Effector CD8-positive, alpha-beta T cell (primary cell): Measurements from ENCODE around the gene ISOC2.
A peak's percentile ranks its signal among the peaks of the same experiment; 100 is the strongest.

Experiments
- DNase-seq: peaks from one replicate; lab custom pipeline; 2025; lab: John Stamatoyannopoulos, UW

ISOC2 gene

DNA sequence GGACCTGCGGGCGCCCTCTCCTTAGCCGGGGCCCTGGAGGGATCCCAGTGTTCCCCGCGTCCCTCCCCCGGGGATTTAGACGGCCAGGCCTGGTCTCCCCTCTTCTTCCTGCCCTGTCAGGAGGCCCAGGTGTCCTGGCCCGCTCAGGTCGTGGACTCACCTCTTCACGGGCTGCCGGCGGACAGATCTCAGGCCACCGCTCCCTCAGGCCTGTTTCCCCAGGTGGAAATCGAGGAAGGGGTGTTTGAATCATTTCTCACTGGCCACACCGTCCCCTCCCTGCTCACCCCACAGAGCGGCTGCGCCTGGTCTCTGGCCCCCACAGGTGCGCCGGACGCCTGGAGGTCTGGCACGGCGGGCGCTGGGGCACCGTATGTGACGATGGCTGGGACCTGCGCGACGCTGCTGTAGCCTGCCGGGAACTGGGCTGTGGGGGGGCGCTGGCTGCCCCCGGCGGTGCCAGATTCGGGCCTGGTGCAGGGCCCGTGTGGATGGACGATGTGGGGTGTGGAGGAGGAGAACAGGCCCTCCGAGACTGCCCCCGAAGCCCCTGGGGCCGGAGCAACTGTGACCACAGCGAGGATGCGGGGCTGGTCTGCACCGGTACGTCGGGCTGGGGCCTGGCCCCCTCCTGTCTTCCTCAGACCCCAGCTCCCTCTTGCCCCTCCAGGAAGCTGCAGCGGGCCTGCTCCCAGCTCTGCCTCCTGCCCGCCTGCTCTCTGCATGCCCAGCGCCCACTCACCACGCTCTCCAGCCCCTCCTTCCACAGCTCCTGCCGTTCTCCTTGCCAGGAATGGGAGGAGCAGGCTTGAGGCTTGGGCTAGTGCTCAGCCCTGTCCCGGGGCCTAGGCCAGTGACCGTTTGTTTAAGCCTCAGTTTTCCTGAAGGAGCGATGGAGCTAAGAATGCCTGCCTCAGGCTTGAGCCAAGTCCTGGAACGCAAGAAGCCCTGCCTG is 29.3 kb upstream of the ISOC2 start:
- no peak for DNase-seq

DNA sequence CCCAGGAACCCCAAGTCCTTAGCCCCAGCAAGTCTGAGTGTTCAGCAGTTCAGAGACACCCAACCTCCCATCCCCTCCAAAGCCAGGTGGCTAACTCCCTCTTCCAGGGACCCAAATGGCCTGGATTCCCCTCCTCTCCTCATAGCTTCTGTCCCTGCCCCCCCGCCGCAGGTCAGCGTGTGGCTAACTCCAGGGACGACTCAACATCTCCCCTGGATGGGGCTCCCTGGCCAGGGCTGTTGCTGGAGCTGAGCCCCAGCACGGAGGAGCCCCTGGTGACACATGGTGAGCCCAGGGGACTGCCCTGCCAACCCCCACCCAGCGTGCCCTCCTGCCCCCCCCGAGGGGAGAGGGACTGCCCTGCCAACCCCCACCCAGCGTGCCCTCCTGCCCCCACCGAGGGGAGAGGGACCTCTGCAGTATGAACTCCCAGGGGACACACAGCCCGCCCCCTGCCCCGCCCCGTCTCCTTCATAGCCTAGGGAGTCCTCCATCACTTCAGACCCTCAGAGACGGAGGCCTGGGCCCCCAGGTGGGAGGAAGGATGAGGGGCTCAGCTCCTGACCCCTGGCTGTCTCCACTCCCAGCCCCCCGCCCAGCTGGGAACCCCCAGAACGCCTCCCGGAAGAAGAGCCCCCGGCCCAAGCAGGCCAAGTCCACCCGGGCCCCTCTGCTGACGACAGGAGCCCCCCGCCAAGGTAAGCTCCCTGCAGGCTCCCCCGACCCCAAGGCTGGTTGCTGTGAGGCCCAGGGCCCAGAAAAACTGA is 28.5 kb upstream of the ISOC2 start:
- no peak for DNase-seq

DNA sequence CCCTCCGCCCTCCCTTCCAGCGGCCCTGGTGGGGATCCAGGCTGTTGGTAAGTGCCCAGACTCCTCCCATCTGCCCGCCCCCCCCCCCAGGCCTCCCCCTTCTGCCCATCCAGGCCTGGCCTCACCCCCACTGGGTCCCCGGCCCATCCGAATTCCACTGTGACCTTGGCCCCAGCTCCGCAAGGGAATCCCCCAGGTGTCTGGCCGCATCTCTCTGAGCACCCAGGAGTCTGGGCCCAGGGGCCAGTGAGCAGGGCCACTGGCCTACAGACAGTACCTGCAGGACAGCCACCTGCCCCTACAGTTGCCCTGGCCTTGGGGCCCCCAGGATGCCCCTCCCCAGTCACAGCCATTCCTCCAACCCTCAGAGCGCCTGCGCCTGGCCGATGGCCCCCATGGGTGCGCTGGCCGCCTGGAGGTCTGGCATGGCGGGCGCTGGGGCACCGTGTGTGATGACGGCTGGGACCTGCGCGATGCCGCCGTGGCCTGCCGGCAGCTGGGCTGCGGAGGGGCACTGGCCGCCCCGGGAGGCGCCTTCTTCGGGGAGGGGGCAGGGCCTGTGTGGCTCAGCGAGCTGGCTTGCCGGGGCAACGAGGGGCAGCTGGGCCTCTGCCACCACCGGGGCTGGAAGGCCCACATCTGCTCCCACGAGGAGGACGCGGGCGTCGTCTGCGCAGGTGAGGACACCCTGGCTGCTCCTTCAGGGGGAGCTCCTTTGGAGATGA is 27.7 kb upstream of the ISOC2 start:
- no peak for DNase-seq

DNA sequence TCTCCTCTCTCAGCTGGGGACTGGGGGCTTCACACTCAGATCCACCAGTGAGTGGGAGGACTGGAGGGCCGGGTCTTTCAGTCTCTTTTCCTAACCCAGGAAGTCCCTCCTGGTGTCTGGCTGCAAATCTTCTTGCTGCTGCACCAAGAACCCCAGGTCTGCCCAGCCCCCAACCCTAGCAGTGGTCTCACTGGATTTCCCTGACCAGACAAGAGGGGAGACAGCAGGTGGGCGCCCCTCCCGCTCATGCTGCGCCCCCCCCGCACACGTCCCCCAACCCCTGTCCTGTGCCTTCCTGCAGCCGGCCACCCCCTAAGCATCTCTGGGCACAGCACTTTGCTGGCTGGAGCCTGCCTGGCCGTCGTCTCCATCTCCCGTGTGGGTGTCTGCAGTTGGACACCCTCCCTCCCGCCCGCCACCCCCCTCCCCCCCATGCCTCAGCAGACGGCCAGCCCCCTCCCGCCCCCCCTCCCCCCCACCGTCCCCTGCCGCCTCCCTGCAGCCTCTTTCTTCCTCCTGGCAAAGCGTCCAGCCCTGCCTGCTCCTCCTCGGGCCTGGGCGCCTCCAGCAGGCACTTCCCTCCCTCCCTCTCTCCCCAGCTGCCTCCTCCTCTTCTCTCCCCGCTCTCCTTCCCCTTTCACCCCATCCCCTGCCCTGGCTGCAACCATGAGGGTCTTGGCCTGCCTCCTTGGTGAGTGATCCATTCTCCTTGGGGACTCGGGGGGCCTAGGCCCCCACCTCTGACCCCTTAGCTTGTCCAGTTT is 26.7 kb upstream of the ISOC2 start, which contains the start of gene SSC5D:
Gene SSC5D (plus strand): TSS at position 513 of the 764 bp plus-strand sequence. CDS start 154 bp downstream, at position 667.
- no peak for DNase-seq

DNA sequence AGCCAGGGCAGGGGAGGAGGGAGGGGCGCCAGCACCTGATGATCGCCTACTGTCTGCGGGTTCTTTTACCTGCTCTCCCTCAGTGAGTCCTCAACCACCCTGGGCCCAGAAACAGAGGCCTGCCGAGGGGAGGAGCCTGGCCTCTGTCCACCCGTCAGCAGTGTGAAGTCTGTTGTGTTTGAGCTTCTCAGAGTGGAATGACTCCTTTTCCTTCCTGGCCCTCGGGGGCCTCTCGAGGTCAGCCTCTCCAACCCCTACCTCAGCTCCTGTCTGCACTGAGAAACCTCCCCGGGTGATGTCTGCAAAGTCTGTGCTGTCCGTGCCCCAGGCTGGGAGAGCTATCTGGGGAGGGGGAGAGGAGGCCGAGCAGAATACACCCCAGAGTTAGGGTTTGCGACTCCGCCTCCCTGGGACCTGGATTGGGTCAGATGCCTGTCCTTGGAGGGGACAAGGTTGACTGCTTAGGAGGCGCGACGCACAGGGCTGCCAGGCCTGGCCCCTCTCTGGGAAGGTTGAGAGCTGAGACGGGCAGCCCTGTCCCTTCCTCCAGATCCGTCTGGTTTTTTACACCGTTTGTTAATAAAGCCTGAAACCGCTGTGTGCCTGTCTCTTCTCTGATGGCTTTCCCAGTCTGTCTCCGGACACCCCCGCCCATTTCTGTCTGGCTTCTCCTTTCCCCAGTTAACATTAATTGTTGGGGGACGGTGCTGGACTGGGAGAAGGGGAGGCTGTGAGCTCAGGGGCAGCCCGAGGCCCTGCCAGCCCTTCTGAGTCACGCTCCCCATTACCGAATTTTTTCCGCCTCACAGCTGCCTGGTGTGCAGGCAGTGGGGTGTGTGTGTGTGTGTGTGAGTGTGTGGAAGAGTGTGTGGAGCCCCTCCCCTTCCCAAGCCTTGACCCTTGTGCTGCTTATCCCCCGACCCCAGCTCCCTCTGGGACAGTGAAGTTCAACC is 25.8 kb upstream of the ISOC2 start:
- no peak for DNase-seq

DNA sequence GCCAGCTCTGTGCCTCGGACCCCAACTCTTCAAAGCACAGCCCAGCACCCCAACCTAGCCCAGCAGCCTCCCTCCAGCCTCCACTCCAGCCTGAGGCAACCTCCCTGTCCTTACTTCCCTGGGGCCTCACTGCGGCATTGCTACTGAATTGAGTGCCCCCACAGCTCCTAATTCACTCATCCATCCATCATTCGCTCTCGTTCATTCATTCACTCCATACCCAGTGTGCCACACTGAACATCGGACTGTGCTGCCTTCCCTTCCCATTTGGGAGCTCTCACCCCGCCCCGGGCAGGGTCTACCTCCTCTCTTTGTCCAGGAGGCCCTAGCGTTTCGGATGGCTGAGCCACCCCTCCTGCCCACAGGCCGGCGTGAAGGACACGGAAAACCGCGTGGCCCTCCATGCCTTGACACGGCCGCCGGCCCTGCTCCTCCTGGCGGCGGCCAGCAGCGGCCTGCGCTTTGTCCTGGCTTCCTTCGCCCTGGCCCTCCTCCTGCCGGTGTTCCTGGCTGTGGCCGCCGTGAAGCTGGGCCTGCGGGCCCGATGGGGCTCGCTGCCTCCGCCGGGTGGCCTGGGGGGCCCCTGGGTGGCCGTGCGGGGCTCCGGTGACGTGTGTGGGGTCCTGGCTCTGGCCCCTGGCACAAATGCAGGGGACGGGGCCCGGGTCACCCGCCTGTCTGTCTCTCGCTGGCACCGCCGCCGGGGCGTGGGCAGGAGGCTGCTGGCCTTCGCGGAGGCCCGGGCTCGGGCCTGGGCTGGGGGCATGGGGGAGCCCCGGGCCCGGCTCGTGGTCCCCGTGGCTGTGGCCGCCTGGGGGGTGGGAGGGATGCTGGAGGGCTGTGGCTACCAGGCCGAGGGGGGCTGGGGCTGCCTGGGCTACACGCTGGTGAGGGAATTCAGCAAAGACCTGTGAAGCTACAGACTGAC is 24.9 kb upstream of the ISOC2 start:
- DNase-seq = no peak

DNA sequence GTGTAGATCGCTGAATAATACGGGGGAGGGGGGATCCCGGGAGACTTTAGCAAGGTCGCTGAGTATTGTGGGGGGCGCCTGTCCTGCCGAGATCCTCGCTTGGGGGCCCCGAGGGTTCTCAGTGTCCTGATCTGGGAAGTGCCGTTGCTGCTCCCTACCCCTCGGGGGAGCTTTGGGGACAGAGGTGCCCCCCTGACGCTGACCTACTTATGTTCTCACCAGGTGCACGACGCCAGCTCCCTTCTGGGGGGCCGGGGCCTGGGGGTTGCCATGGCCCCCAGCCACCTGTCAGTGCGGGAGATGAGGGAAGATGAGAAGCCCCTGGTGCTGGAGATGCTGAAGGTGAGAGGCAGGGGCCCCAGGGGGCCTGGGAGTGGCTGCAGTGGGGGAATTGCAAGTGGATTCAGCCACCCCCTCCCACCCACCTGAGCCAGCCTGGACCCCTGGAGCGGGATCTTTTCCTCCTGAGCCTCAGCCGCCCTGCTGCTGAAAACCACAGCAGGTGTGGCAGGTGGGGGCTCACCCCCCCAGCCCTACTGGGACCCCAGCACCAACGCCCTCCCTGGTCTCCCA is 24.1 kb upstream of the ISOC2 start:
- DNase-seq = no peak

DNA sequence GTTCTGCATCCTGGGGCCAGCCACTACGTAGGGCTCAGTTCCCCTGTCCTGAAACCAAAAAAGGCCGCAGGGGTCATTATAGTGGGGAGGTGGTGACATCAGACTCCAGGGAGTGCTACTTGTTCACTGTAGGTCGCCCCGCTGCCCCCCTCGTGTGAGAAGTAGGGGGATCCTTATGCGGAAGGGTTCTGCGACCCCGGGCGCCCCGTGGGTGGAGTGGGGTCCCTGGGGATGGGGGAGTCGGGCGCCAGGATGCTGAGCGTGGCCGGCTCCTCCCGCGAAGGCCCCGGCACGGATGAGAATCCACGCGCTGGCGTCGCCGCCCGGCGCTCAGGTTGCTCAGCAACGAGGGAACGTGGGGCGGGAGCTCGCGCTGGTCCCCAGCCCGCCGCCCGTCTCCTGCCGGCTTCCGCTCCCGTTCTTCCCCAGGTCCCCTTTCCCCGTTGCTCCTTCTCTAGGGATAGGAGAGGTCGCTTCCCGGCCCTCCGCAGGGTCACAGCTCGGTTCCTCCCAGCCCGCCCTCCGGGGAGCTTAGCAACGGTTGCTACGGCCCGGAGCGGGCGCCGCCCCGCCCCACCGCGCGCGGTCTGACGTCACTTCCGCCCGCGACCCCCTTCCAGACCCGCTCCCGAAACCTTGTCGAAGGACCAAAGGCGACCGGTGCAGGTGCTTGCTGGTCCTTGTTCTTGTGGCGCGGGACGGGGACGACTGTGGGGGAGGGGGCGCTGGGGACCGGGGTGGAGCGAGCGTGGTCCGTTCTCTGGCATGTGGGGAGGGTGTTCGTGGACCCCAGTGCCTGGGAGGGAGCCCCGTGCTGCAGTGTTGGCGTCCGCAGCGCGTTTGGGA is 23.4 kb upstream of the ISOC2 start, which contains the start of gene NAT14:
Gene NAT14 (plus strand): TSS at position 596 of the 846 bp plus-strand sequence. CDS start 521 bp downstream, outside the sequence.
- peak; percentile 61 for DNase-seq

DNA sequence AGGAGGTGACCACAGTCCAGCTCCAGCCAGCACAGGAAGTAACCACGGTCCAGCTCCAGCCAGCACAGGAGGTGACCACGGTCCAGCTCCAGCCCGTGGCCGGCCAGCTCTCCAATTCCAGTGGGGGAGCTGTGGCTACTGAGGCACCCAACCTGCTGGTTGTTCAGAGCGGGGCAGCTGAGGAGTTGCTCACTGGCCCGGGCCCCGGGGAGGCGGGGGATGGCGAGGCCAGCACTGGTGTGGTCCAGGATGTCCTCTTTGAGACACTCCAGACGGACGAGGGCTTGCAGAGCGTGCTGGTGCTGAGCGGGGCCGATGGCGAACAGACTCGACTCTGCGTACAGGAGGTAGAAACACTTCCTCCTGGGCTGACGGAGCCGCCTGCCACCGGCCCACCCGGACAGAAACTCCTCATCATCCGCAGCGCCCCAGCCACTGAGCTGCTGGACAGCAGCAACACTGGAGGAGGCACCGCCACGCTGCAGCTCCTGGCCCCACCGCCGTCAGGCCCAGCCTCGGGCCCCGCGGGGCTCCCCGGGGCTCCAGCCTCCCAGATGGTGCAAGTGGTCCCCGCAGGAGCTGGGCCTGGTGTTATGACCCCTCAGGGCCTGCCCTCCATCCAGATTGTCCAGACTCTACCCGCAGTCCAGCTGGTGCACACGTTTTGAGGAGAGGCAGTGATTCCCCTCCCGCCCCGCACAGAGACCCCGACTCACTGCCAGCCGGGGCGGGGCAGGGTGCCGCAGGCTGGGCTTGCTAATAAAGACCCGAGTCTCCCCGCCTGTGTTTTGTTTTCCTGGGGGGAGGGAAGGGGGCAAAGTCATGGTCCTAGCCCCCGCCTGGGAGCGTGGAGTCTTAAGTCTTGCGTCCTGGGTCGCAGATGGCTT is 22.5 kb upstream of the ISOC2 start:
- DNase-seq = no peak

DNA sequence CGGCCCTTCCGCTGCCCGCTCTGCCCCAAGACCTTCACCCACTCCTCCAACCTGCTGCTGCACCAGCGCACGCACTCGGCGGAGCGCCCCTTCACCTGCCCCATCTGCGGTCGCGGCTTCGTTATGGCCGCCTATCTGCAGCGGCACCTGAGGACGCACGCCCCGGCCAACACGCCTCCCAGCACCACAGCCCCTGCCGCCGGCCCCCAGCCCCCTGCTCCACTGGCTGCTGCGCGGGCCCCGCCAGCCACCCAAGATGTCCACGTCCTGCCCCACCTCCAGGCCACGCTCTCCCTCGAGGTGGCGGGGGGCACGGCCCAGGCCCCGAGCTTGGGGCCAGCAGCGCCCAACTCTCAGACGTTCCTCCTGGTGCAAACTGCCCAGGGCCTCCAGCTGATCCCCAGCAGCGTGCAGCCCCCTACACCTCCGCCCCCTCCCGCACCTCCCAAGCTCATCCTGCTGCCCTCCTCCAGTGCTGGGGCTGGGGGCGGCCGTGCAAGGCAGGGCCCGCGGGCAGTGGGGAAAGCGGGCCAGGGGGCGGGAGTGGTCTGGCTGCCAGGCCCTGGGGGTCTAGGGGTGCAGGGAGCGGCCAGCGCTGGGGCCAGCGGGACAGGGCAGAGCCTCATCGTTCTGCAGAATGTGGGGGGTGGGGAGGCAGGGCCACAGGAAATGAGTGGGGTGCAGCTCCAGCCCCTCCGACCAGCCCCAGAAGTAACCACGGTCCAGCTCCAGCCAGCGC is 21.7 kb upstream of the ISOC2 start:
- DNase-seq = no peak

DNA sequence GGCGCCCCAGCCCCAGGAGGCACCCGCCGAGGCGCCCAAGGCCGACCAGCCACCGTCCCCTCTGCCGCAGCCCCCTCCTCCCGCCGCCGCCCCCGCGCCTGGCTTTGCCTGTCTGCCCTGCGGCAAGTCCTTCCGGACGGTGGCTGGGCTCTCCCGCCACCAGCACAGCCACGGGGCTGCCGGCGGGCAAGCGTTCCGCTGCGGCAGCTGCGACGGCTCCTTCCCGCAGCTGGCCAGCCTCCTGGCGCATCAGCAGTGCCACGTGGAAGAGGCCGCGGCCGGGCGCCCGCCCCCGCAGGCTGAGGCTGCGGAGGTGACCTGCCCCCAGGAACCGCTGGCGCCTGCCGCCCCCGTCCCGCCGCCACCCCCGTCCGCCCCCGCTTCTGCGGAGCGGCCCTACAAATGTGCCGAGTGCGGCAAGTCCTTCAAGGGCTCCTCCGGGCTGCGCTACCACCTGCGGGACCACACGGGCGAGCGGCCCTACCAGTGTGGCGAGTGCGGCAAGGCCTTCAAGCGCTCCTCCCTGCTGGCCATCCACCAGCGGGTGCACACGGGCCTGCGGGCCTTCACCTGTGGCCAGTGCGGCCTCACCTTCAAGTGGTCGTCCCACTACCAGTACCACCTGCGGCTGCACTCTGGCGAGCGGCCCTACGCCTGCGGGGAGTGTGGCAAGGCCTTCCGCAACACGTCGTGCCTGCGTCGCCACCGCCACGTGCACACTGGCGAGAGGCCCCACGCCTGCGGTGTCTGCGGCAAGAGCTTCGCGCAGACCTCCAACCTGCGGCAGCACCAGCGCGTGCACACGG is 20.9 kb upstream of the ISOC2 start:
- DNase-seq = no peak

DNA sequence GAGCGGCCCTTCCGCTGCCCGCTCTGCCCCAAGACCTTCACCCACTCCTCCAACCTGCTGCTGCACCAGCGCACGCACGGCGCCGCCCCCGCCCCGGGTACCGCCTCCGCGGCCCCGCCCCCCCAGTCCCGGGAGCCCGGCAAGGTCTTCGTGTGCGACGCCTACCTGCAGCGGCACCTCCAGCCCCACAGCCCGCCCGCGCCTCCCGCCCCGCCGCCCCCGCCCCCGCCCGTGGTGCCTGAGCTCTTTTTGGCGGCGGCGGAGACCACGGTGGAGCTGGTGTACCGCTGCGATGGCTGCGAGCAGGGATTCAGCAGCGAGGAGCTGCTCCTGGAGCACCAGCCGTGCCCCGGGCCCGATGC is 20.3 kb upstream of the ISOC2 start:
- DNase-seq = no peak

DNA sequence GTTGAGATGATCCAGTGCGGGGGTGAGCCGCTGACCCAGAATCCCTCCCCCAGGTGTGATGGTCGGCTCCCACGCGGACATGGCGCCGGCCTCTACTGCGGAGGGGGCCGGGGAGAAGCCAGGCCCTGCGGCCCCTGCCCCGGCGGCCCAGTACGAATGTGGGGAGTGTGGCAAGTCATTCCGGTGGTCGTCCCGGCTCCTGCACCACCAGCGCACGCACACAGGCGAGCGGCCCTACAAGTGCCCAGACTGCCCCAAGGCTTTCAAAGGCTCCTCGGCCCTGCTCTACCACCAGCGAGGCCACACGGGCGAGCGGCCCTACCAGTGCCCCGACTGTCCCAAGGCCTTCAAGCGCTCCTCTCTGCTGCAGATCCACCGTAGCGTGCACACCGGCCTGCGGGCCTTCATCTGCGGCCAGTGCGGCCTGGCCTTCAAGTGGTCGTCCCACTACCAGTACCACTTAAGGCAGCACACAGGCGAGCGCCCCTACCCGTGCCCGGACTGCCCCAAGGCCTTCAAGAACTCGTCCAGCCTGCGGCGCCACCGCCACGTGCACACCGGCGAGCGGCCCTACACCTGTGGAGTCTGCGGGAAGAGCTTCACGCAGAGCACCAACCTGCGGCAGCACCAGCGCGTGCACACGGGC is 19.8 kb upstream of the ISOC2 start:
- no peak for DNase-seq

DNA sequence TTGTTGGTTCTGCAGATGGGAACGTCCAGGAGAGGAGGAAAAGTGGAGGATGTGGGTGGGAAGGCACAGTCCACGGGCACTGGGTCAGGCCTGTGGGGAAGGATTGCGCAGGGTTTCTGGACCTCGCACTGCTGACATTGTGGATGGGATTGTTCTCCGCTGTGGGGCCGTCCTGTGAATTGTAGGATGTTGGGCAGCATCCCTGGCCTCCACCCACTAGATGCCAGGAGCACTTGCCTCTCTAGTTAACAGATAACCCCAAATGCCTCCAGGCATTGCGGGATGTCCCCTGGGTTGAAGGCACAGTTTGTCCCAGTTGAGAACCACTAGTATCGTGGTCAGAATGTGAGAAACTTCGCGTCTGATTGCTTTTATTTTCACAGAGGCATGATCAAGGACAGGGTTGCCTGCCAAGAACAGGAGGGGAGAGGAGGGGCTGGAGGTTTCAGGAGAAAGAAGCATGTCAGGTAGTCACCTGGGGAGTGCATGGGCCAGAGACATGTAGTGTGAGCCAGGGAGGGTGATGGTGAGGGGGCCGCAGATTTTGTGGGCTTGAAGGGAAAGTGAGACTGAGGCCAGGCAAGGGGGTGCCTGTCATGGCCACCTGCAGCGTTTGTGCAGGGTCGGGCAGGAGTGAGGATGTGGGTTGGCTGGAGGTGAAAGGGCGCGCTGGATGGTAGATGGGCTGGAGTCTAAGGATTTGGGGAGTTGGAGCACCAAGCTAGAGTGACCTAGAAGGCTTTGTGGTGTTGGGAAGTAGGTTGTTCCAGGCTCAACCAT is 18.2 kb upstream of the ISOC2 start:
- no peak for DNase-seq
